SK-N-DZ (cell line): Measurements from ENCODE around the gene LEO1.
A peak's percentile ranks its signal among the peaks of the same experiment; 100 is the strongest.

ENCODE experiments used
- DNase-seq: peaks from one replicate; pipeline ENCODE4 v3.0.0-alpha.2; 2015; ENCODE audit warnings: low spot score
- small RNA-seq, 2 experiments: library from RNA; depleted of rRNA; stranded (forward); fragments of <200 nt; gene quantifications; one replicate each; pipeline ENCODE3, GENCODE V24; 2014

Gene LEO1

GRCh38 chr15:51931016-51931415 lies 40.6 kb downstream of the LEO1 start:
- DNase-seq = no peak

GRCh38 chr15:51926809-51927208 lies 44.8 kb downstream of the LEO1 start:
- DNase-seq = no peak

- DNase-seq = no peak
Observed at GRCh38 chr15:51924156-51925068, 47.2 kb downstream of the LEO1 start.

GRCh38 chr15:51917493-51917892 lies 54.1 kb downstream of the LEO1 start:
- DNase-seq = no peak

- DNase-seq = no peak
Observed at GRCh38 chr15:51912528-51912927, 59.0 kb downstream of the LEO1 start.

- no peak for DNase-seq
Observed at GRCh38 chr15:51909584-51909983, 62.0 kb downstream of the LEO1 start.

DNA sequence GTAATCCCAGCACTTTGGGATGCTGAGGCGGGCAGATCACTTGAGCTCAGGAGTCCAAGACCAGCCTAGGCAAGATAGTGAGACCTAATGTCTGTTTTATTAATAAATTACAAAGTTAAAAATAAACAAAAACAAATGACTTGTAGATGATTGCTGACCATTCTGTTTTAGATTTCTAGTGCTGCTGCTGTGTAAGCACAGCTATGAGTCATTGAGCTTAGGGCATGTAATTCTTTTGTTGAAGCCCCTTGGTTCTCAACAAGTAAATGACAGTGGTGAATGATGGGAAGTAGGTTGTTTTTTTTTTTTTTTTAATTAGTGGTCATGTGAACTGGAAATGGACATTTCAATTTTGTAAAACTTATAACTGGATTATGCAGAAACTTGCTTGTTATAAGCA lies 63.3 kb downstream of the LEO1 start:
- DNase-seq = no peak

- DNase-seq = no peak
Observed at GRCh38 chr15:51907136-51907862, 64.3 kb downstream of the LEO1 start.

GRCh38 chr15:51904931-51905330 lies 66.6 kb downstream of the LEO1 start:
- DNase-seq = no peak

DNA sequence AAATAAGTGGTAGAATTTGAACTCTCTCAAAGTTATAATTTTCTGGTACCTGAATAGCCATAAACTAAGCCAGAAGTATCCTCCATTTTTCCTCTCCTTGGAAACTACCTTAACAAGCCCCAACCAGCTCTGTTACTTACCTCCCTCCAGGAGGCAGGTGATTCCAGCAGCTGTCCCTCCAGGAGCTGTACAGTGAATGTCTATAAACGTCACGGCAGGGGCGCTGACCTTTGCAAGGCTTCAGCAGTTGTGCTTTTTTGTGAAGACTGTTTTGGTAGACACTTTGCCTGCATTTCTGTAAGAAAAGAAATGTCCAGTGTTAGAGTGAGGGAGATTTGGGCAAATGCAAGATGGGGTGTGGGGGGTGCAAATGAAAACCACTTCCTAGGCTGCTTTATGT lies 67.2 kb downstream of the LEO1 start:
- no peak for DNase-seq

DNA sequence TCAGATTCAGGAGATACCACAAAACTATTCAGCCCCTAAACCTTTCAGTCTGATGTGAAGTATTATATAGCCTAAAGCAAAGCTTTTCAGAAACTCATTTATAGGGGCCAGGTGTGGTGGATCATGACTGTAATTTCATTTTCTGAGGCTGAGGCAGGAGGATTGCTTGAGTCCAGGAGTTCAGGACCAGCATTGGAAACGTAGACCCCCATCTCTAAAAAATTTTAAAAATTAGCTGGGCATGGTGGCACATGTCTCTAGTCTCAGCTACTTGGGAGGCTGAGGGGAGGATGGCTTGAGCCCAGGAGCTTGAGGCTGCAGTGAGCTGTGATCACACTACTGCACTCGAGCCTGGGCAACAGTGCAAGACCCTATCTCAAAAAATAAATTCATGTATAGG lies 82.1 kb downstream of the LEO1 start:
- DNase-seq = no peak

- DNase-seq = peak; percentile 15
Observed at GRCh38 chr15:51888593-51889195, 82.9 kb downstream of the LEO1 start.

Small RNA genes within 50 kb of the gene (small RNA-seq; reads per million reads assigned to genes)
- gene RNU6-90P = 0 reads per million in 2 experiments
